ENCODE data around the gene BRINP1. TPM values are rescaled to one million over a fixed set of nuclear protein-coding genes. Genes with fewer than 3 reads are reported as not detected.

BRINP1 gene
- total and polyA plus RNA-seq, 10 of the 15 experiments (the other 5 are each of a cell fraction or from before 2014, with no cell fraction given) = not detected

- H3K36me3 ChIP-seq (ENCODE audit: control insufficient read depth in 2 of 2, insufficient read depth in 2 of 2, low read length in 1 of 2) = no peaks in the 10 kb centered on the region
- RAD21 ChIA-PET (ENCODE audit: unreplicated experiment) = no interaction called here
- ATAC-seq = no peak
- no peak for TF ChIP-seq POLR2AphosphoS5 (IDR thresholded peaks at IDR 0.05; ENCODE audit: low read length)
- SMC1A ChIA-PET (ENCODE audit: uncharacterized antibody, unreplicated experiment) = no interaction called here
- H3K9ac ChIP-seq (ENCODE audit: control insufficient read depth, insufficient read depth, low read length) = no peak overlapping the region
- no peaks in the 10 kb centered on the region for H3K4me1 ChIP-seq (ENCODE audit: control insufficient read depth, insufficient read depth, low read length)
- no peaks in the 10 kb centered on the region for H4K20me1 ChIP-seq (ENCODE audit: control insufficient read depth, insufficient read depth)
- in situ Hi-C loops (cut with MboI) = no loop called here
- no peak overlapping the region for H3K27ac ChIP-seq (ENCODE audit: control insufficient read depth, insufficient read depth)
- CTCF ChIA-PET = no interaction called here
- intact Hi-C loops (cut with micrococcal nuclease; ENCODE audit: unreplicated experiment) = no loop called here
- 2% methylated on average over 5 of the region's 5 CpGs for WGBS (ENCODE audit: insufficient coverage, insufficient replicate concordance, low lambda C conversion rate, missing lambda C conversion rate)
- no peak overlapping the region for H3K4me2 ChIP-seq (ENCODE audit: control insufficient read depth, insufficient read depth)
- POLR2A ChIA-PET = no interaction called here
- no TSS peak for BruUV-seq (replicated peaks)
- H3K4me3 ChIP-seq = no peak overlapping the region
- H2AFZ ChIP-seq (ENCODE audit: control insufficient read depth, low read depth, low read length) = no peak overlapping the region
- H3K79me2 ChIP-seq (ENCODE audit: control insufficient read depth, insufficient read depth, low read length) = no peaks in the 10 kb centered on the region
- no peaks in the 10 kb centered on the region for H3K9me3 ChIP-seq (replicated peaks; ENCODE audit: control insufficient read depth, insufficient read depth, low read length)
- DNase-seq (ENCODE audit: low read depth, low spot score) = no peak
- no peak for FAIRE-seq
- H3K27me3 ChIP-seq (replicated peaks in 1 of 2; ENCODE audit: control insufficient read depth in 2 of 2, insufficient read depth in 2 of 2, low read length in 1 of 2) = no peaks in the 10 kb centered on the region
Observed at GRCh38 chr9:119251936-119252335, 117.3 kb downstream of the BRINP1 start.

GRCh38 chr9:119250730-119251129 is 118.5 kb downstream of the BRINP1 start:
- no peaks in the 10 kb centered on the region for H3K36me3 ChIP-seq (ENCODE audit: control insufficient read depth in 2 of 2, insufficient read depth in 2 of 2, low read length in 1 of 2)
- no peak overlapping the region for H3K27ac ChIP-seq (ENCODE audit: control insufficient read depth, insufficient read depth)
- no peaks in the 10 kb centered on the region for H3K27me3 ChIP-seq (replicated peaks in 1 of 2; ENCODE audit: control insufficient read depth in 2 of 2, insufficient read depth in 2 of 2, low read length in 1 of 2)
- no TSS peak for BruUV-seq (replicated peaks)
- CTCF ChIA-PET = interaction anchor here (0.7 kb wide), 1 partner anchor 113 kb away, joined by 3 read pairs; no protein-coding TSS in a partner anchor
- no peaks in the 10 kb centered on the region for H4K20me1 ChIP-seq (ENCODE audit: control insufficient read depth, insufficient read depth)
- H3K9me3 ChIP-seq (replicated peaks; ENCODE audit: control insufficient read depth, insufficient read depth, low read length) = no peaks in the 10 kb centered on the region
- RAD21 ChIA-PET (ENCODE audit: unreplicated experiment) = no interaction called here
- DNase-seq (ENCODE audit: low read depth, low spot score) (no peak), ATAC-seq (no peak), FAIRE-seq (no peak)
- SMC1A ChIA-PET (ENCODE audit: uncharacterized antibody, unreplicated experiment) = no interaction called here
- in situ Hi-C loops (cut with MboI) = no loop called here
- POLR2A ChIA-PET = no interaction called here
- intact Hi-C loops (cut with micrococcal nuclease; ENCODE audit: unreplicated experiment) = no loop called here
- no peak for TF ChIP-seq PBX3 (IDR thresholded peaks at IDR 0.05; ENCODE audit: insufficient replicate concordance, low read depth, low read length)
- TF ChIP-seq NFYB (IDR thresholded peaks at IDR 0.05; ENCODE audit: insufficient read depth, low read depth, low read length) = no peak
- TF ChIP-seq WRNIP1 (IDR thresholded peaks at IDR 0.05; ENCODE audit: borderline replicate concordance, low read depth, low read length) = no peak
- no peak for TF ChIP-seq SUPT20H (IDR thresholded peaks at IDR 0.05; ENCODE audit: borderline replicate concordance, control insufficient read depth, low read depth, low read length)
- no peak for TF ChIP-seq RBBP5 (conservative IDR thresholded peaks at IDR 0.05)
- no peak for TF ChIP-seq EP300 (IDR thresholded peaks at IDR 0.05; ENCODE audit: borderline replicate concordance in 1 of 2, control insufficient read depth in 1 of 2, low read depth in 2 of 2, low read length in 2 of 2)
- no peak for TF ChIP-seq EGR1 (IDR thresholded peaks at IDR 0.05; ENCODE audit: borderline replicate concordance in 1 of 2, low read depth in 2 of 2, low read length in 2 of 2)
- no peak for TF ChIP-seq PKNOX1 (IDR thresholded peaks at IDR 0.05)
- TF ChIP-seq POLR2AphosphoS2 (IDR thresholded peaks at IDR 0.05; ENCODE audit: low read depth, low read length) = no peak
- no peak for TF ChIP-seq SRF (IDR thresholded peaks at IDR 0.05; ENCODE audit: low read depth in 2 of 2, low read length in 2 of 2)
- H3K4me2 ChIP-seq (ENCODE audit: control insufficient read depth, insufficient read depth) = no peak overlapping the region
- H2AFZ ChIP-seq (ENCODE audit: control insufficient read depth, low read depth, low read length) = no peak overlapping the region
- WGBS (ENCODE audit: insufficient coverage, insufficient replicate concordance, low lambda C conversion rate, missing lambda C conversion rate) = 0% methylated on average over 4 of the region's 4 CpGs
- H3K4me1 ChIP-seq (ENCODE audit: control insufficient read depth, insufficient read depth, low read length) = no peaks in the 10 kb centered on the region
- no peaks in the 10 kb centered on the region for H3K79me2 ChIP-seq (ENCODE audit: control insufficient read depth, insufficient read depth, low read length)
- no peak overlapping the region for H3K9ac ChIP-seq (ENCODE audit: control insufficient read depth, insufficient read depth, low read length)
- no peak overlapping the region for H3K4me3 ChIP-seq

Data from GM12878 (cell line).